Measurements from ENCODE around the gene SLC28A2. TPM values are rescaled to one million over a fixed set of nuclear protein-coding genes. Genes with fewer than 3 reads are reported as not detected.

The SLC28A2 gene
- total RNA-seq, 4 donors from 2014 or later, result not detected

GRCh38 chr15:45320581-45321205 is 68.7 kb downstream of the SLC28A2 start:
- TF ChIP-seq POLR2AphosphoS5 (IDR thresholded peaks at IDR 0.05) (no peak), POLR2A (IDR thresholded peaks at IDR 0.05) (no peak)
- no peaks in the 10 kb centered on the region for H3K4me1 ChIP-seq
- H3K27ac ChIP-seq, result no peak overlapping the region
- WGBS, result 38% methylated on average over 3 of the region's 3 CpGs
- DNase-seq (ENCODE audit: low spot score in 2 of 2), result no peak
- H3K36me3 ChIP-seq, result no peaks in the 10 kb centered on the region
- H3K4me3 ChIP-seq, result no peak overlapping the region
- H3K27me3 ChIP-seq, result no peaks in the 10 kb centered on the region
- no peaks in the 10 kb centered on the region for H3K9me3 ChIP-seq

DNA sequence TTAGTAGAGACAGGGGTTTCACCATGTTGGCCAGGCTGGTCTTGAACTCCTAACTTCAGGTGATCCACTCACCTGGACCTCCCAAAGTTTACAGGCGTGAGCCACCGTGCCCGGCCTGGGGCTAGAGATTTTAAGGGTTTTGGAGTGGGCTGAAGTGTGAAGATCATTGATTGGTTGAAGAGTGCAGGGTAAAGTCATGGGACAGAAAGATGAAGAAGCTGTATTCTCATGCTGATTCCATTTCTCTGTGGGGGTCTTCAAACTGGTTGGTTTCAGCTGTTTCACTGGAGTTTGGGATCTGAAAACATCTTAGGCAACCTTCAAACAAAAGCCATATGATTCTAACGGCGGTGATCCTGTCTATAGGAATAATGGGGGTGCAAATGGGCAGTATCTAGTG is 74.2 kb downstream of the SLC28A2 start:
- Histone ChIP-seq H3K9me3 (no peaks in the 10 kb centered on the region), H3K4me3 (no peak overlapping the region), H3K27me3 (no peaks in the 10 kb centered on the region), H3K27ac (no peak overlapping the region), H3K4me1 (no peaks in the 10 kb centered on the region), H3K36me3 (no peaks in the 10 kb centered on the region)
- DNase-seq (ENCODE audit: low spot score in 2 of 2), result no peak
- no peak for TF ChIP-seq CTCF (IDR thresholded peaks at IDR 0.05)
- no peak for TF ChIP-seq EP300 (IDR thresholded peaks at IDR 0.05)
- TF ChIP-seq POLR2A (IDR thresholded peaks at IDR 0.05), result no peak
- no peak for TF ChIP-seq POLR2AphosphoS5 (IDR thresholded peaks at IDR 0.05)
- 79% methylated on average over 5 of the region's 5 CpGs for WGBS

DNA sequence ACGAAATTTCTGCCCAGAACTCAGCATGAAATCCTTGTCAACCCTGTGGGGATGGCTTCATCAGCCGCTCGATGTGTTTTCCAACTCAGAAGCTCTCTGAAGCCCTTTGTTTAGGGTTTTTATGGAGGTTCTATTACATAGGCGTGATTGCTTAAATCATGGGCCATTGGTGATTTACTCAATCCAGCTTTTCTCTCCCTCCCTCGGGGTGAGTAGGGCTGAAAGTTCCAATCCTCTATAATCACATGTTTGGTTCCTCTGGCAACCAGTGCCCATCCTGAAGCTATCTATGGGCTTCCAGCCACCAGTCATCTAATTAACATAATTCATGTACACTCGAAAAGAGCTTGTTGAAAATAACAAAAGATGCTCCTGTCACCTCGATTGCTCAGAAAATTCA is 74.7 kb downstream of the SLC28A2 start:
- Histone ChIP-seq H3K27me3 (no peaks in the 10 kb centered on the region), H3K36me3 (no peaks in the 10 kb centered on the region), H3K9me3 (no peaks in the 10 kb centered on the region), H3K4me1 (no peaks in the 10 kb centered on the region), H3K27ac (no peak overlapping the region), H3K4me3 (no peak overlapping the region)
- WGBS, result 54% methylated on average over 7 of the region's 7 CpGs
- TF ChIP-seq EP300 (IDR thresholded peaks at IDR 0.05), result no peak
- TF ChIP-seq CTCF (IDR thresholded peaks at IDR 0.05), result no peak
- TF ChIP-seq POLR2A (IDR thresholded peaks at IDR 0.05), result no peak
- no peak for TF ChIP-seq POLR2AphosphoS5 (IDR thresholded peaks at IDR 0.05)
- DNase-seq (ENCODE audit: low spot score in 2 of 2), result no peak

Other genes with a start within 250 kb of the SLC28A2 start
- gene SORD, start 229.0 kb upstream of the SLC28A2 start, total RNA-seq, result 10 to 100 TPM; 24.4 to 78.6 (median 48.7) TPM
- 10 to 100 TPM in 2 of 4 donors, 1 to 10 TPM in 2; 2.3 to 32.6 (median 6.9) TPM for gene DUOX2, start 138.1 kb upstream of the SLC28A2 start, total RNA-seq
- gene DUOXA2, start 137.9 kb upstream of the SLC28A2 start, total RNA-seq, result not detected
- 100 to 1,000 TPM in 1 of 4 donors, 10 to 100 TPM in 3; 65.6 to 178 (median 89.6) TPM for gene DUOXA1, start 122.4 kb upstream of the SLC28A2 start, total RNA-seq
- gene DUOX1, start 122.2 kb upstream of the SLC28A2 start, total RNA-seq, result 100 to 1,000 TPM in 3 of 4 donors, 10 to 100 TPM in 1; 87.2 to 246 (median 165) TPM
- 10 to 100 TPM in 2 of 4 donors, 1 to 10 TPM in 2; 5.4 to 11.9 (median 8.6) TPM for gene SHF, start 64.3 kb upstream of the SLC28A2 start, total RNA-seq
- 100 to 1,000 TPM; 159 to 195 (median 172) TPM for gene GATM, start 126.3 kb downstream of the SLC28A2 start, total RNA-seq